HepG2 (cell line): ENCODE data around the gene CPNE5. TPM values are rescaled to one million over a fixed set of nuclear protein-coding genes. Genes with fewer than 3 reads are reported as not detected.
A peak's percentile ranks its signal among the peaks of the same experiment; 100 is the strongest.

Source experiments
- ARNT ChIP-seq: fragments of 450-650 bp; IDR thresholded peaks from 2 replicates; pipeline ENCODE4 v1.6.1; 2017
- HOXD1 ChIP-seq: sonication (generic); formaldehyde crosslinking; IDR thresholded peaks from 2 replicates; pipeline ENCODE4 v1.5.0; 2020; ENCODE audit warnings: missing genetic modification reagents
- IRF2 ChIP-seq: IDR thresholded peaks from 2 replicates; pipeline ENCODE4 v1.6.1; 2018; ENCODE audit warnings: missing genetic modification reagents, missing compliant biosample characterization
- KLF13 ChIP-seq: sonication (generic); formaldehyde crosslinking; IDR thresholded peaks from 2 replicates; pipeline ENCODE4 v1.4.0; 2020; ENCODE audit warnings: mild to moderate bottlenecking, missing genetic modification reagents
- NFIB ChIP-seq: sonication (generic); formaldehyde crosslinking; IDR thresholded peaks from 2 replicates; pipeline ENCODE4 v1.9.0; 2021; ENCODE audit warnings: missing genetic modification reagents, mild to moderate bottlenecking, borderline replicate concordance
- NR2F2 ChIP-seq: IDR thresholded peaks from 2 replicates; pipeline ENCODE4 v1.6.1; 2012; ENCODE audit warnings: low read depth, inconsistent platforms, borderline replicate concordance
- REL ChIP-seq: sonication (generic); formaldehyde crosslinking; conservative IDR thresholded peaks from 2 replicates; pipeline ENCODE4 v1.8.0; 2022; ENCODE audit warnings: mild to moderate bottlenecking, missing genetic modification reagents, moderate library complexity
- ZNF891 ChIP-seq: sonication (generic); formaldehyde crosslinking; IDR thresholded peaks from 2 replicates; pipeline ENCODE4 v1.5.0; 2020; ENCODE audit warnings: mild to moderate bottlenecking, missing genetic modification reagents
- polyA plus RNA-seq, 8 experiments: library from polyadenylated mRNA; depleted of rRNA in 3 of 8; stranded (reverse) in 7 of 8; unstranded in 1 of 8; fragments of >200 nt; fragmentation: Illumina TruSeq in 4 of 8; extraction: Trizol in 4 of 8; gene quantifications; 2 replicates each; pipeline versions ENCODE4 v1.2.1 to v1.2.3, GENCODE V29; 2011 to 2016; ENCODE audit warnings: low read depth in 4 of 8, missing spikeins in 1 of 8, mixed read lengths in 1 of 8; ENCODE audit not compliant: insufficient read depth in 1 of 8
- total RNA-seq, 5 experiments: library from RNA; depleted of rRNA; stranded (reverse); fragments of >200 nt; fragmentation: Illumina TruSeq; extraction: Trizol; gene quantifications; 2 replicates each; pipeline ENCODE4 v1.2.3, GENCODE V29; 2016; ENCODE audit warnings: low read depth in 1 of 5
- TF ChIP-seq, protein P1 (sequence below), 2 experiments: fragments of 450-650 bp in 1 of 2; sonication (generic) in 1 of 2; formaldehyde crosslinking in 1 of 2; IDR thresholded peaks; 2 replicates each; pipeline versions ENCODE4 v1.6.1 to v1.8.0; 2016 to 2022; ENCODE audit warnings: antibody characterized with exemption in 1 of 2, mild to moderate bottlenecking in 1 of 2, missing genetic modification reagents in 1 of 2
- TF ChIP-seq, protein P2 (sequence below): sonication (generic); formaldehyde crosslinking; IDR thresholded peaks from 2 replicates; pipeline ENCODE4 v1.8.0; 2022; ENCODE audit warnings: missing genetic modification reagents, mild to moderate bottlenecking, inconsistent platforms, borderline replicate concordance
- TF ChIP-seq, protein P3 (sequence below): sonication (generic); formaldehyde crosslinking; conservative IDR thresholded peaks from 2 replicates; pipeline ENCODE4 v1.8.1; 2023; ENCODE audit warnings: missing genetic modification reagents
- TF ChIP-seq, protein P4 (sequence below): sonication (generic); formaldehyde crosslinking; IDR thresholded peaks from 2 replicates; pipeline ENCODE4 v1.8.1; 2023; ENCODE audit warnings: mild to moderate bottlenecking, inconsistent platforms, moderate library complexity, missing genetic modification reagents, borderline replicate concordance
- TF ChIP-seq, protein P5 (sequence below): sonication (generic); formaldehyde crosslinking; IDR thresholded peaks from 2 replicates; pipeline ENCODE4 v1.8.0; 2022; ENCODE audit warnings: mild to moderate bottlenecking, missing genetic modification reagents, moderate library complexity

CPNE5 gene
- total and polyA plus RNA-seq, 2 of the 13 experiments (the other 11 are each of a cell fraction or from before 2014, with no cell fraction given) = 0.16 TPM; not detected in 1

DNA sequence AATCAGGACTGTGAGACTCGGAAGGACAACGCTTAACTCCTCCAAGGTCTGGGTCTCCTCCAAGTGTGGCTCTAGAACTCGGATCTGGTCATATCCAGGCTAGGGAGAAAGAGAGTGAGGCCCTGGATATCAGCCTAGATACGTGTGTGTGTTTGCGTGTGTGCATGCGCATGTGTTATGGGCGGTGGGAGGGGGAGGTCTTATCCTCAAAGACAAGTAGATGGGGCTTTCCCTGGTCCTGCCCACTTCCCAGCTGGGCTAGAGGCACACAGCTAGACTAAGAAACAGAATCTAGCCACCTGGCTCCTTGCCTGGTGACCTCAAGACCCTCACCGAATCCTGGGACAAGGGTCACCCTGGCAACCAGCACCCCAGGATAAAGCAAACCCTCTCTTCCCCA, 13.2 kb downstream of the CPNE5 start (continued):
- TF ChIP-seq, protein P1, sequence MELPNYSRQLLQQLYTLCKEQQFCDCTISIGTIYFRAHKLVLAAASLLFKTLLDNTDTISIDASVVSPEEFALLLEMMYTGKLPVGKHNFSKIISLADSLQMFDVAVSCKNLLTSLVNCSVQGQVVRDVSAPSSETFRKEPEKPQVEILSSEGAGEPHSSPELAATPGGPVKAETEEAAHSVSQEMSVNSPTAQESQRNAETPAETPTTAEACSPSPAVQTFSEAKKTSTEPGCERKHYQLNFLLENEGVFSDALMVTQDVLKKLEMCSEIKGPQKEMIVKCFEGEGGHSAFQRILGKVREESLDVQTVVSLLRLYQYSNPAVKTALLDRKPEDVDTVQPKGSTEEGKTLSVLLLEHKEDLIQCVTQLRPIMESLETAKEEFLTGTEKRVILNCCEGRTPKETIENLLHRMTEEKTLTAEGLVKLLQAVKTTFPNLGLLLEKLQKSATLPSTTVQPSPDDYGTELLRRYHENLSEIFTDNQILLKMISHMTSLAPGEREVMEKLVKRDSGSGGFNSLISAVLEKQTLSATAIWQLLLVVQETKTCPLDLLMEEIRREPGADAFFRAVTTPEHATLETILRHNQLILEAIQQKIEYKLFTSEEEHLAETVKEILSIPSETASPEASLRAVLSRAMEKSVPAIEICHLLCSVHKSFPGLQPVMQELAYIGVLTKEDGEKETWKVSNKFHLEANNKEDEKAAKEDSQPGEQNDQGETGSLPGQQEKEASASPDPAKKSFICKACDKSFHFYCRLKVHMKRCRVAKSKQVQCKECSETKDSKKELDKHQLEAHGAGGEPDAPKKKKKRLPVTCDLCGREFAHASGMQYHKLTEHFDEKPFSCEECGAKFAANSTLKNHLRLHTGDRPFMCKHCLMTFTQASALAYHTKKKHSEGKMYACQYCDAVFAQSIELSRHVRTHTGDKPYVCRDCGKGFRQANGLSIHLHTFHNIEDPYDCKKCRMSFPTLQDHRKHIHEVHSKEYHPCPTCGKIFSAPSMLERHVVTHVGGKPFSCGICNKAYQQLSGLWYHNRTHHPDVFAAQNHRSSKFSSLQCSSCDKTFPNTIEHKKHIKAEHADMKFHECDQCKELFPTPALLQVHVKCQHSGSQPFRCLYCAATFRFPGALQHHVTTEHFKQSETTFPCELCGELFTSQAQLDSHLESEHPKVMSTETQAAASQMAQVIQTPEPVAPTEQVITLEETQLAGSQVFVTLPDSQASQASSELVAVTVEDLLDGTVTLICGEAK (IDR thresholded peaks at IDR 0.05) = no peak
- TF ChIP-seq, protein P1 (CRISPR knock-in tag; IDR thresholded peaks at IDR 0.05) = no peak
- TF ChIP-seq REL (0 out of 2 replicates have a peak, but pooled peaks have one; percentile 13), NFIB (CRISPR knock-in tag) (no peak), ZNF891 (CRISPR knock-in tag) (peak; percentile 3; the same call in 1 of the 2 replicates), HOXD1 (CRISPR knock-in tag) (no peak), KLF13 (CRISPR knock-in tag) (no peak), NR2F2 (no peak), IRF2 (CRISPR knock-in tag) (peak; percentile 36; the same call in 1 of the 2 replicates), ARNT (no peak)
- TF ChIP-seq, protein P2, sequence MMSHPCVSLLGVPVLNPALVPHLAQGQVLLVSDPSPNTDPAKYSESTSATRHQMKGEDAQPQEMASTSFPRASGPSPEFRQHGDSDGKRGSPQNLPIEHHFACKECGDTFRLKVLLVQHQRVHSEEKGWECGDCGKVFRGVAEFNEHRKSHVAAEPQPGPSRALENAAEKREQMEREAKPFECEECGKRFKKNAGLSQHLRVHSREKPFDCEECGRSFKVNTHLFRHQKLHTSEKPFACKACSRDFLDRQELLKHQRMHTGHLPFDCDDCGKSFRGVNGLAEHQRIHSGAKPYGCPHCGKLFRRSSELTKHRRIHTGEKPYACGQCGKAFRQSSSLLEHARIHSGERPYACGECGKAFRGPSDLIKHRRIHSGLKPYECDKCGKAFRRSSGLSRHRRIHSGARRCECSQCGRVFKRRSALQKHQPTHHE = no peak
- TF ChIP-seq, protein P3, sequence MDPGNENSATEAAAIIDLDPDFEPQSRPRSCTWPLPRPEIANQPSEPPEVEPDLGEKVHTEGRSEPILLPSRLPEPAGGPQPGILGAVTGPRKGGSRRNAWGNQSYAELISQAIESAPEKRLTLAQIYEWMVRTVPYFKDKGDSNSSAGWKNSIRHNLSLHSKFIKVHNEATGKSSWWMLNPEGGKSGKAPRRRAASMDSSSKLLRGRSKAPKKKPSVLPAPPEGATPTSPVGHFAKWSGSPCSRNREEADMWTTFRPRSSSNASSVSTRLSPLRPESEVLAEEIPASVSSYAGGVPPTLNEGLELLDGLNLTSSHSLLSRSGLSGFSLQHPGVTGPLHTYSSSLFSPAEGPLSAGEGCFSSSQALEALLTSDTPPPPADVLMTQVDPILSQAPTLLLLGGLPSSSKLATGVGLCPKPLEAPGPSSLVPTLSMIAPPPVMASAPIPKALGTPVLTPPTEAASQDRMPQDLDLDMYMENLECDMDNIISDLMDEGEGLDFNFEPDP (CRISPR knock-in tag) = 0 out of 2 replicates have a peak, but pooled peaks have one; percentile 50
- TF ChIP-seq, protein P4, sequence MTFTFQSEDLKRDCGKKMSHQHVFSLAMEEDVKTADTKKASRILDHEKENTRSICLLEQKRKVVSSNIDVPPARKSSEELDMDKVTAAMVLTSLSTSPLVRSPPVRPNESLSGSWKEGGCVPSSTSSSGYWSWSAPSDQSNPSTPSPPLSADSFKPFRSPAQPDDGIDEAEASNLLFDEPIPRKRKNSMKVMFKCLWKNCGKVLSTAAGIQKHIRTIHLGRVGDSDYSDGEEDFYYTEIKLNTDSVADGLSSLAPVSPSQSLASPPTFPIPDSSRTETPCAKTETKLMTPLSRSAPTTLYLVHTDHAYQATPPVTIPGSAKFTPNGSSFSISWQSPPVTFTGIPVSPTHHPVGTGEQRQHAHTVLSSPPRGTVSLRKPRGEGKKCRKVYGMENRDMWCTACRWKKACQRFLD (CRISPR knock-in tag) = no peak
- TF ChIP-seq, protein P5, sequence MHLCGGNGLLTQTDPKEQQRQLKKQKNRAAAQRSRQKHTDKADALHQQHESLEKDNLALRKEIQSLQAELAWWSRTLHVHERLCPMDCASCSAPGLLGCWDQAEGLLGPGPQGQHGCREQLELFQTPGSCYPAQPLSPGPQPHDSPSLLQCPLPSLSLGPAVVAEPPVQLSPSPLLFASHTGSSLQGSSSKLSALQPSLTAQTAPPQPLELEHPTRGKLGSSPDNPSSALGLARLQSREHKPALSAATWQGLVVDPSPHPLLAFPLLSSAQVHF (CRISPR knock-in tag) = no peak
